GM12878 (cell line): ENCODE results near the gene PIK3R3. TPM values are rescaled to one million over a fixed set of nuclear protein-coding genes. Genes with fewer than 3 reads are reported as not detected.

Source experiments
- BCL3 ChIP-seq: IDR thresholded peaks from 2 replicates; pipeline ENCODE4 v1.6.1; 2011; ENCODE audit warnings: borderline replicate concordance, low read depth, mild to moderate bottlenecking, moderate library complexity, low read length; ENCODE audit not compliant: insufficient read depth, poor library complexity, severe bottlenecking
- CBX3 ChIP-seq: fragments of 200-600 bp; sonication (generic); IDR thresholded peaks from 2 replicates; pipeline ENCODE4 v1.6.1; 2016; ENCODE audit warnings: low read depth, borderline replicate concordance
- CBX5 ChIP-seq: sonication (generic); IDR thresholded peaks from 2 replicates; pipeline ENCODE4 v1.6.1; 2016; ENCODE audit warnings: low read depth, moderate library complexity, mild to moderate bottlenecking, inconsistent platforms
- CHD1 ChIP-seq: IDR thresholded peaks from 2 replicates; pipeline ENCODE4 v1.6.1; 2012; ENCODE audit warnings: low read depth, low read length, improper control_type of control experiment
- ELK1 ChIP-seq: IDR thresholded peaks from 2 replicates; pipeline ENCODE4 v1.6.1; 2012; ENCODE audit warnings: low read depth, low read length, improper control_type of control experiment
- EZH2 ChIP-seq: IDR thresholded peaks from 2 replicates; pipeline ENCODE4 v1.6.1; 2012; ENCODE audit warnings: low read depth, mild to moderate bottlenecking, control low read depth, inconsistent platforms, low read length, borderline replicate concordance; ENCODE audit not compliant: control insufficient read depth
- HSF1 ChIP-seq: fragments of 150-350 bp; IDR thresholded peaks from 2 replicates; pipeline ENCODE4 v1.6.1; 2014; ENCODE audit warnings: mild to moderate bottlenecking, low read depth, low read length
- IRF4 ChIP-seq: IDR thresholded peaks from 2 replicates; pipeline ENCODE4 v1.6.1; 2011; ENCODE audit warnings: low read depth, low read length
- IRF5 ChIP-seq: fragments of 450-650 bp; IDR thresholded peaks from 2 replicates; pipeline ENCODE4 v1.6.1; 2017; ENCODE audit warnings: borderline replicate concordance
- LARP7 ChIP-seq: fragments of 450-650 bp; IDR thresholded peaks from 2 replicates; pipeline ENCODE4 v1.6.1; 2017; ENCODE audit warnings: mild to moderate bottlenecking
- MAX ChIP-seq: IDR thresholded peaks from 2 replicates; pipeline ENCODE4 v1.6.1; 2012; ENCODE audit warnings: low read depth, low read length, improper control_type of control experiment
- NKRF ChIP-seq: fragments of 450-650 bp; conservative IDR thresholded peaks from 2 replicates; pipeline ENCODE4 v1.6.1; 2017; ENCODE audit warnings: mild to moderate bottlenecking, moderate library complexity
- POLR2AphosphoS5 ChIP-seq: IDR thresholded peaks from 2 replicates; pipeline ENCODE4 v1.6.1; 2011; ENCODE audit warnings: mild to moderate bottlenecking, low read length, inconsistent platforms
- PRDM15 ChIP-seq: fragments of 450-650 bp; formaldehyde crosslinking; IDR thresholded peaks from 2 replicates; pipeline ENCODE4 v1.4.0; 2020; ENCODE audit warnings: mild to moderate bottlenecking, moderate library complexity
- RFX5 ChIP-seq: IDR thresholded peaks from 2 replicates; pipeline ENCODE4 v1.6.1; 2011; ENCODE audit warnings: low read depth, low read length, improper control_type of control experiment
- STAT3 ChIP-seq: IDR thresholded peaks from 2 replicates; pipeline ENCODE4 v1.6.1; 2011; ENCODE audit warnings: low read depth, low read length, improper control_type of control experiment
- ZNF217 ChIP-seq: fragments of 450-650 bp; IDR thresholded peaks from 2 replicates; pipeline ENCODE4 v1.6.1; 2017; ENCODE audit warnings: antibody characterized with exemption, mild to moderate bottlenecking
- polyA plus RNA-seq, 11 experiments: library from polyadenylated mRNA; depleted of rRNA in 4 of 11; unstranded in 6 of 11; stranded (reverse) in 5 of 11; fragments of >200 nt; fragmentation: Nextera tagmentation in 4 of 11; fragmentation: Illumina TruSeq in 1 of 11; extraction: Ambion mirVana in 4 of 11; extraction: Trizol in 1 of 11; gene quantifications; 1 replicate in 1 of 11; 2 replicates in 10 of 11; pipeline versions ENCODE4 v1.2.1 to v1.2.3, GENCODE V29; 2011 to 2016; ENCODE audit warnings: inconsistent platforms in 2 of 11, missing spikeins in 2 of 11, low read depth in 1 of 11
- total RNA-seq, 4 experiments: library from RNA; depleted of rRNA in 3 of 4; stranded (reverse); fragments of >200 nt in 3 of 4; fragmentation: Illumina TruSeq in 1 of 4; extraction: Trizol in 1 of 4; gene quantifications; 2 replicates each; pipeline versions ENCODE4 v1.2.1 to v1.2.3, GENCODE V29; 2013 to 2021

Gene PIK3R3
- total and polyA plus RNA-seq, 10 of the 15 experiments (the other 5 are each of a cell fraction or from before 2014, with no cell fraction given): 4.8 to 27.0 (median 19.8) TPM

- TF ChIP-seq ELK1: no peak
- no peak for TF ChIP-seq POLR2AphosphoS5
- TF ChIP-seq MAX: no peak
- TF ChIP-seq EZH2: no peak
- no peak for TF ChIP-seq HSF1
- no peak for TF ChIP-seq CBX5
- TF ChIP-seq IRF4: peak; percentile 89
- no peak for TF ChIP-seq RFX5
- no peak for TF ChIP-seq ZNF217
- no peak for TF ChIP-seq NKRF
- TF ChIP-seq IRF5: no peak
- TF ChIP-seq CBX3: no peak
- TF ChIP-seq STAT3: no peak
- no peak for TF ChIP-seq CHD1
- TF ChIP-seq BCL3: no peak
- TF ChIP-seq PRDM15 (CRISPR knock-in tag): no peak
- TF ChIP-seq LARP7: no peak
These were observed 69.6 kb downstream of the PIK3R3 start (continued) for GRCh38 chr1:46062651-46063319.
